Activated T-helper 9 cell treated with anti-CD3 and anti-CD28 coated beads, Interleukin-2, amount 50 U/mL, for 16 hours (primary cell): Measurements from ENCODE around the gene ARHGAP15.

Source experiments
- DNase-seq: peaks from one replicate; pipeline ENCODE4 v3.0.0-alpha.2; 2020; ENCODE audit warnings: low read depth

ARHGAP15 gene

GRCh38 chr2:143171817-143172216 lies 42.6 kb downstream of the ARHGAP15 start:
- no peak for DNase-seq

GRCh38 chr2:143175438-143175837 lies 46.2 kb downstream of the ARHGAP15 start:
- DNase-seq: no peak

- DNase-seq: no peak
Measured at GRCh38 chr2:143176606-143177005, 47.4 kb downstream of the ARHGAP15 start.

GRCh38 chr2:143177096-143177786 lies 48.0 kb downstream of the ARHGAP15 start:
- DNase-seq: no peak

GRCh38 chr2:143181494-143181893 lies 52.3 kb downstream of the ARHGAP15 start:
- DNase-seq: no peak

GRCh38 chr2:143182649-143183048 lies 53.4 kb downstream of the ARHGAP15 start:
- no peak for DNase-seq

GRCh38 chr2:143183804-143184463 lies 54.7 kb downstream of the ARHGAP15 start:
- DNase-seq: no peak

GRCh38 chr2:143186876-143187275 lies 57.7 kb downstream of the ARHGAP15 start:
- DNase-seq: no peak

- DNase-seq: no peak
Measured at GRCh38 chr2:143190431-143190830, 61.2 kb downstream of the ARHGAP15 start.

GRCh38 chr2:143192106-143192505 lies 62.9 kb downstream of the ARHGAP15 start:
- no peak for DNase-seq

- no peak for DNase-seq
Measured at GRCh38 chr2:143192716-143193115, 63.5 kb downstream of the ARHGAP15 start.

GRCh38 chr2:143193121-143193520 lies 63.9 kb downstream of the ARHGAP15 start:
- DNase-seq: no peak

GRCh38 chr2:143195511-143195910 lies 66.3 kb downstream of the ARHGAP15 start:
- DNase-seq: no peak

GRCh38 chr2:143204062-143204461 lies 74.8 kb downstream of the ARHGAP15 start:
- DNase-seq: no peak

- DNase-seq: no peak
Measured at GRCh38 chr2:143205106-143205764, 76.0 kb downstream of the ARHGAP15 start.

- no peak for DNase-seq
Measured at GRCh38 chr2:143209570-143210445, 80.6 kb downstream of the ARHGAP15 start.

GRCh38 chr2:143210446-143210819 lies 81.2 kb downstream of the ARHGAP15 start:
- no peak for DNase-seq

GRCh38 chr2:143217512-143218115 lies 88.4 kb downstream of the ARHGAP15 start:
- no peak for DNase-seq

- DNase-seq: no peak
Measured at GRCh38 chr2:143218621-143219020, 89.4 kb downstream of the ARHGAP15 start.

GRCh38 chr2:143219266-143219665 lies 90.0 kb downstream of the ARHGAP15 start:
- DNase-seq: no peak

GRCh38 chr2:143223556-143223955 lies 94.3 kb downstream of the ARHGAP15 start:
- no peak for DNase-seq

GRCh38 chr2:143225931-143226330 lies 96.7 kb downstream of the ARHGAP15 start:
- no peak for DNase-seq
